GM21381 (cell line): ENCODE results near the gene S100Z.
"Not testable (repeated sequence)": the region's sequence is repeated elsewhere in the genome, so short reads cannot be mapped to it uniquely, and the experiment has no call there.

Source experiments
- ATAC-seq: cut with Tn5 transposase; IDR thresholded peaks from one replicate; pipeline ENCODE4 v1.9.1; 2021; ENCODE audit warnings: mild to moderate bottlenecking, moderate library complexity; ENCODE audit not compliant: unreplicated experiment

Gene S100Z

DNA sequence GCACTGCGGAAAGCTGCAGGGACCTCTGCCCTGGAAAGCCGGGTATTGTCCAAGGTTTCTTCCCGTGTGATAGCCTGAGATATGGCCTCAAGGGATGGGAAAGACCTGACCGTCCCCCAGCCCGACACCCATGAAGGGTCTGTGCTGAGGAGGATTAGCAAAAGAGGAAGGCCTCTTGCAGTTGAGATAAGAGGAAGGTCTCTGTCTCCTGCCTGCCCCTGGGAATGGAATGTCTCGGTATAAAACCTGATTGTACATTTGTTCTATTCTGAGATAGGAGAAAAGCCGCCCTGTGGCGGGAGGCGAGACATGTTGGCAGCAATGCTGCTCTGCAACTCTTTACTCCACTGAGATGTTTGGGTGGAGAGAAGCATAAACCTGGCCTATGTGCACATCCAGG, 95.4 kb downstream of the S100Z start:
- ATAC-seq: not testable (repeated sequence)

DNA sequence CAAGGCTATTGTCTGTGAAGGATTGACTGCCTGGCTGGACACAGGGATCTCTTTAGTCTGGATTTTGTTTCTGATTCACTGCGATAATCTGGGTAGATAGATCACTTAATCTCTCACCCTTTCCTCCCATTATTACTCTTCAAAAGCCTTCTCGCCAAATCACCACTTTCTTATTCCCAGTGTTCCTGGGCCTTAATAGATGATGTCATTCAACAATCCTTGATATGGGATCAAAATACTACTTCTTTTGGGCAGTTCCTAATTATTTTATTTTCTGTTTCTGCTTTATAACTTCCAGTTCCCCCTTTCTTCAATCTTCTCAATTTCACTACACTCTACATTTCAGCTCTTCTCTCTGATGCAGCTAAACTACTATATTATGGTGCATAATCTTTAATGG, 96.3 kb downstream of the S100Z start:
- ATAC-seq: no peak

DNA sequence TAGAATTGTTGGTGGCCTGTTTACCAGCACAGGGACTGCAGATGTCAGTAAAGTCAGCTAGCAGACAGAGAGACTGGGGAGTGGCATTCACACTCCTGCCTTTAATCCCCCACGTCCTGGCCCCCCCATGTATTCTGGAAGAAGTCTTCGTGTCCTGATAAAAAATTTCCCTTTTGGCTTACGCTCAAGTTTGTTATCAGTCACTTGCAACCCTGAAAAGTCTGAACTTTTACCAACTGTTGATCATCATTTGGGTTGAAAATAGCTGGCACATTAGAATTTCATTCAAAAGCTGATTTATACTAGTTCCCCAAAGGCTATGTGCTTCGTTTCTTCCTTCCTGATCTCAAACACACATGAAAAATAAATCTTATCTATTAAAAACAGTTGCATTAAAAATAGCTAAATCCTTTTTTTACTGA, 97.3 kb downstream of the S100Z start:
- no peak for ATAC-seq

- no peak for ATAC-seq
Measured at GRCh38 chr5:76952795-76953536, 103.2 kb downstream of the S100Z start, which contains the start of gene CRHBP. Gene CRHBP (plus strand): TSS chr5:76953045. CDS start chr5:76953135, 90 bp downstream.

DNA sequence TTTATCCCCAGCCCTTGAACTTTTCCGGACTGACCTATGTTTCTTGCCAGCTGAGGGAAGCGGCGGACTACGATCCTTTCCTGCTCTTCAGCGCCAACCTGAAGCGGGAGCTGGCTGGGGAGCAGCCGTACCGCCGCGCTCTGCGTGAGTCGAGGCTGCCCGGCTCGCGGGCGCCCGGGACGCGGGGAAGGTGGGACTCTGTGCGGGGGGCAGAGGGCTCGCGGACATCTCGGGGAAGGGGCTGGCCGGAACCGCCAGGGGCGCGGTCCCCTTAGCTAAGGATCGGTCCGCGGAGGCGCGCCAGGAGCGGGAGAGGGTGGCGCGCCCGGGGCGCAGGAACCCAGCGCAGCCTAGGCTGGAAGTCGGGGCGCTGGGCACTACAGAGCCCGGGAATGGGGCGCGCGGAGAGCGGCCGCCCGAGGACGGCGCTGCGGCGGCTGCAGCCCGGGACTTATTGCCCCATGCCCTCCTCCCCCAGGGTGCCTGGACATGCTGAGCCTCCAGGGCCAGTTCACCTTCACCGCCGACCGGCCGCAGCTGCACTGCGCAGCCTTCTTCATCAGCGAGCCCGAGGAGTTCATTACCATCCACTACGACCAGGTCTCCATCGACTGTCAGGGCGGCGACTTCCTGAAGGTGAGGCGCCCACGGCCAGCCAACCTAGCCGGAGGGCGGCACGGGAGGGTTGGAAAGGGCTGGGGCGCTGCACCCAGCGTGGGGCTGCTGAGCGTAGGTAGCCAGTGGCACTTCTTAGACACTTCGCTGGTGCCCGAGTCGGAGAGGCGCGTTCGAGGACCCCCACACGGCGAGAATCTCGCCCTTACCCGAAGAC, 104.0 kb downstream of the S100Z start:
- ATAC-seq: no peak

GRCh38 chr5:76954383-76954763, 104.6 kb downstream of the S100Z start:
- no peak for ATAC-seq

DNA sequence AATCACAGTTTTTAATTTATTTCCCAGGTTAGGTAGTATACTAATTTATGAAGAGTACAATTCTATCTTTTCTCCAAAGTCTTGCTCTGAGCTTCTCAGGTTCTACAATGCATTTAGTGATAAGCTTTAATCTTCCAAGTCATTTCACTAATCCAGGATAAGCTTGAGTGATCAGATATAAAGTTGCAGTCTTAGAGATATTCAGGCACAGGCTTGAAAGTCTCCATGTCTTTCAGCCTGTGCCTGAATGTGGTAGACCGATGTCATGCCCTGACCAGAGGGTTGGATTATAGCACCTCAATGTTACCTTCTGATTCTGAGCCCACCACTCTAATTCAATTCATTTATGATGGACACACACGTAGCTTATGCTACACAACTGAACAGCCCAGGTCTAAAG, 106.2 kb downstream of the S100Z start:
- no peak for ATAC-seq

DNA sequence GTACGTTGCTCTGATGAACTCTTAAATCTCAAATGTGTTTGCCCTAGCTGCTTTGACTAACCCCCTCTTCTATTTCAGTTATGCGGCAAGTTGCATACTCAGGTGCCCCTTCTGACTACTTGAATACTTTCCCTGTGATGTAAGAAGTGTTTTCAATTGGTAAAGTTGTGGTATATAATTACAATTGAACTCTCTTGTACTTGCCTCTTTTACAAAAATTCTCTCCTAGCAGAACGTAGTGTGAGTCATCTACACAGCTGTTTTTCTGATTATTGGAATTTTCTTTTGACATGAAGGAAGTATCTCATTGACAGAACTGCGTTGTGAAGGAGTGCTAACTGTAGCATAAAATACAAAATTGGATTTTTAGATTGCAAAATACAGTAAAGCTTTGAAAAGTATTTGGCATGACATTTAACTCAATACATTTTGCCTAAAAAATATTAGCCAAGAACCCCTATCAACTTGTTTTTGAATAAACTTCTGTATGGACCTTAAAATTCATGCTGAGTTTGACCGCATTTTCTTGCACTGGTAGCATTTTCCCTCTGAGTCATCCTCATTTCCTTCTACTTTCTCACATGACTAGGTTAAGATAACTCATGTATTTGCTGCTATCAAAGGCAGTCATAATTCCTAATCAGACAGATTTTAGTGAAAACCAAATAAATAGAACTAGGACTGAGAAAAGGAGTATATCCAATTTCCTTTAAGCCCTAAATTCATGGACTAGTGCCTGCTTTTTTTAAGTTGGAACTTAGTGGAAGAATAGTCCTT, 109.4 kb downstream of the S100Z start:
- ATAC-seq: no peak

DNA sequence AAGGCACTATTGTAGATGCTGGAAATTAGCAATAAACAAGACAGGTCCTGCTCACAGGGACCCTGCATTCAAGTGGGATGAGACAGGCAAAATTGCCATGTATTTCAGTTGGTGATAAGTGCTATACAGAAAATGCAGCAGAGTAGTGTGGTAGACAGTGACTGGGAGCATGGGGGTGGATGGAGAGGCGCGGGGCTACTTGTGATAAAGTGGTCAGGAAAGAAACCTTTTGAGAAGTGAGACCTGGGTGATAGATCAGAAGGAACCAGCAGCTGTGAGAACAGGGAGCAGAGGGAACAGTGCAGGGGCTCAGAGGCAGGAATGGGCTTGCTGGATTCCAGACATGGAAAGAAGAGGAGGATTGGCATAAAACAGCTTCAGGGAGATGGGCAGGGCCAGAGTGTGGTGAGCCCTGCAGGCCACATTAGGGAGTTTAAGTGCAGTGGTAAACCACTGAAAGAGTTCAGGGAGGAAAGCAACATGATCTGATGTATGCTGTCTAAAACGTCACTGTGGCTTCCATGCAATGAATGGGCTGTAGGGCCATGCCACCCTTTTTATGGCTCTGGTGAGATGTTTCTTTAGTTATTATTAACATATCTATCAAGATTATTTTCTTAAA, 110.3 kb downstream of the S100Z start:
- no peak for ATAC-seq

- ATAC-seq: no peak
Measured at GRCh38 chr5:76964060-76964459, 114.2 kb downstream of the S100Z start.
